ENCODE measurements around the gene SLC2A8. TPM values are rescaled to one million over a fixed set of nuclear protein-coding genes. Genes with fewer than 3 reads are reported as not detected.

Gene SLC2A8
- total RNA-seq, 1 donor from 2014 or later: 75.7 TPM

DNA sequence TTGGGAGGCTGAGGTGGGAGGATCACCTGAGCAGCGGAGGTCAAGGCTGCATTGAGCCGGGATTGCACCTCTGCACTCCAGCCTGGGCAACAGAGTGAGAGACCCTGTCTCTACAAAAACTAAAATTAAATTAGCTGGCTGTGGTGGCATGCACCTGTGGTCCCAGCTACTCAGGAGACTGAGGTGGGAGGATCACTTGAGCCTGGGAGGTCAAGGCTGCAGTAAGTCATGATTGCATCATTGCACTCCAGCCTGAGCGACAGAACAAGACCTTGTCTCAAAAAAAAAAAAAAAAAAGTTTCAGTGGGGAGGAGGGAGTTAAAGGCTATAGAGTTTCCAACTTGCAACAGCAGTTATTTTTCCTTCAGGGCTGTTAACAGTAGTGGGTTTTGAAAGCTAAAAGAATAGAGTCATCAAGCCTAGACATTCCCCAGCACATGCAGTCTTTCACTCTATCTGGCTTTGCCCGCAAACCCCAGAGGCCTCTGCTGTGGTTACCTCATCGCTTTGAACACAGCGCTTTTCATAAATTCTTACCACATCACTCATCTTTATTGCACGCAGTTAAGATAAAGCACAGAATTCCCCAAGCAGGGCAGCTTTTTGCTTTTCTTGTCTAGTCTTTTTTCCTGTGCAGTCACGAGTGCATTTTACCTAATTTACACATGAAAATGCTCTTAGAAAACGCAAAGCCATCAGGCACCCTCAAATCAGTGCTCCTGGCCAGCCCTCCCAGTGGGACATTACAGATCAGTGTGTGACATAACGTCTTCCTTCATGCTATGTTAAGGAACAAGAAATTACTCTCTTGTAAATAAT lies 8.7 kb upstream of the SLC2A8 start:
- intact Hi-C loops (cut with DNase I): no loop called here
- Histone ChIP-seq H3K4me3 (no peak overlapping the region), H3K27me3 (no peaks in the 10 kb centered on the region), H3K36me3 (peaks cover 17 to 44% of the 10 kb centered on the region in 2 donors), H3K27ac (peak overlapping the region; percentile 27 to 58), H3K9me3 (no peaks in the 10 kb centered on the region), H3K4me1 (peaks cover 0 to 5% of the 10 kb centered on the region in 2 donors)
- peak in 1 of 2 donors; percentile 71 for DNase-seq (ENCODE audit: low spot score in 2 of 2)
- no peak for TF ChIP-seq CTCF (IDR thresholded peaks at IDR 0.05)

- no peaks in the 10 kb centered on the region for H3K9me3 ChIP-seq
- no peak for TF ChIP-seq CTCF (IDR thresholded peaks at IDR 0.05)
- H3K4me3 ChIP-seq: no peak overlapping the region
- intact Hi-C loops (cut with DNase I): no loop called here
- H3K27me3 ChIP-seq: no peaks in the 10 kb centered on the region
- no peak for DNase-seq (ENCODE audit: low spot score in 2 of 2)
- peaks cover 0 to 5% of the 10 kb centered on the region in 2 donors for H3K4me1 ChIP-seq
- H3K27ac ChIP-seq: peak overlapping the region; percentile 27 to 58
- H3K36me3 ChIP-seq: peaks cover 17 to 44% of the 10 kb centered on the region in 2 donors
These were observed 8.1 kb upstream of the SLC2A8 start for GRCh38 chr9:127388856-127389238.

GRCh38 chr9:127389381-127390247 lies 7.4 kb upstream of the SLC2A8 start:
- Histone ChIP-seq H3K4me3 (no peak overlapping the region), H3K27me3 (no peaks in the 10 kb centered on the region), H3K4me1 (peaks cover 0 to 5% of the 10 kb centered on the region in 2 donors), H3K9me3 (no peaks in the 10 kb centered on the region), H3K27ac (peak overlapping the region in 1 of 2 donors; percentile 58), H3K36me3 (peaks cover 17 to 44% of the 10 kb centered on the region in 2 donors)
- TF ChIP-seq CTCF (IDR thresholded peaks at IDR 0.05): no peak
- intact Hi-C loops (cut with DNase I): no loop called here
- no peak for DNase-seq (ENCODE audit: low spot score in 2 of 2)

GRCh38 chr9:127390248-127390545 lies 6.8 kb upstream of the SLC2A8 start:
- no peak for TF ChIP-seq CTCF (IDR thresholded peaks at IDR 0.05)

DNA sequence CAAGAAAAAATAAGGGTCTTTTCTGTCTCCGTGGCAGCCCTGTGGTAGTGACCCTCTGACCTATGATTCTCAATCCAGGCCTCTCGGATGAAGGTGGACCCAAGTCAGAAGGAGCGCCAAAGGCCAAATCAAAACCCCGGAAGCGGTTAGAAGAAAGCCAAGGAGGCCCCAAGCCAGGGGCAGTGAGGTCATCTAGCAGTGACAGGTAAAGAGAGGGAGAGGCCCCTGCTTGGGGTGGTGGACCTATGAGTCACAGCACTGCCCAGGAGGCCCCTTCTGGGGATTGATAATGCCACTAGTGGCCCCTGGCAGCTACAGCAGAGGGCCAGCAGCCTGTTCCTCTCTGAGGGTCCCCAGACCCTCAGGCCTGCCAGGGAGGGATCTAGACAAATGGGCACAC lies 6.4 kb upstream of the SLC2A8 start:
- Histone ChIP-seq H3K36me3 (peaks cover 17 to 41% of the 10 kb centered on the region in 2 donors), H3K4me1 (peaks cover 0 to 5% of the 10 kb centered on the region in 2 donors), H3K27ac (no peak overlapping the region), H3K4me3 (no peak overlapping the region), H3K9me3 (no peaks in the 10 kb centered on the region), H3K27me3 (no peaks in the 10 kb centered on the region)
- intact Hi-C loops (cut with DNase I): no loop called here
- DNase-seq (ENCODE audit: low spot score in 2 of 2): no peak
- TF ChIP-seq CTCF (IDR thresholded peaks at IDR 0.05): no peak

More at GRCh38 chr9:127390248-127390545, 6.8 kb upstream of the SLC2A8 start:
- Histone ChIP-seq H3K9me3 (no peaks in the 10 kb centered on the region), H3K4me3 (no peak overlapping the region), H3K27ac (no peak overlapping the region), H3K4me1 (peaks cover 0 to 5% of the 10 kb centered on the region in 2 donors), H3K36me3 (peaks cover 17 to 41% of the 10 kb centered on the region in 2 donors), H3K27me3 (no peaks in the 10 kb centered on the region)
- no peak for DNase-seq (ENCODE audit: low spot score in 2 of 2)
- intact Hi-C loops (cut with DNase I): no loop called here

All from ascending aorta (tissue), 2 donors.